Activated T-helper 1 cell treated with anti-CD3 and anti-CD28 coated beads, Interleukin-12 subunit alpha, Interleukin-12 subunit beta, Interleukin-2, Interleukin-4 antibody, amounts not matched to agents 30 ng/mL and 10 ng/mL and 1 ng/mL, durations not matched to agents 14 hours and 24 hours and 36 hours (primary cell): ENCODE measurements around the gene ELOVL5. TPM values are rescaled to one million over a fixed set of nuclear protein-coding genes. Genes with fewer than 3 reads are reported as not detected.

Source experiments
- DNase-seq: peaks from one replicate; pipeline ENCODE4 v3.0.0; 2021; ENCODE audit warnings: low spot score
- H3K27ac Mint-ChIP-seq: one replicate; pipeline ENCODE4 v1.8.0; 2021; ENCODE audit warnings: mild to moderate bottlenecking, mixed read lengths
- H3K27me3 Mint-ChIP-seq: one replicate; pipeline ENCODE4 v1.8.0; 2022; ENCODE audit warnings: mild to moderate bottlenecking, moderate library complexity, mixed read lengths; ENCODE audit not compliant: insufficient read depth
- H3K36me3 Mint-ChIP-seq: one replicate; pipeline ENCODE4 v1.8.0; 2021; ENCODE audit warnings: low read depth, mixed read lengths
- H3K4me1 Mint-ChIP-seq: one replicate; pipeline ENCODE4 v1.8.0; 2021; ENCODE audit warnings: low read depth, mixed read lengths
- H3K4me3 Mint-ChIP-seq: one replicate; pipeline ENCODE4 v1.8.0; 2021; ENCODE audit warnings: mild to moderate bottlenecking, moderate library complexity, mixed read lengths
- H3K9me3 Mint-ChIP-seq: one replicate; pipeline ENCODE4 v1.8.0; 2021; ENCODE audit warnings: mixed read lengths
- intact Hi-C: fragments of 100-400 bp; cut with micrococcal nuclease; formaldehyde crosslinking; loops from one replicate; pipeline ENCODE4 v1.15.1; 2024
- total RNA-seq: library from RNA; stranded (reverse); gene quantifications from 2 replicates; pipeline ENCODE4 v1.2.3, GENCODE V29; 2022

Gene ELOVL5
- total RNA-seq, 1 donor from 2014 or later: 121 TPM

DNA sequence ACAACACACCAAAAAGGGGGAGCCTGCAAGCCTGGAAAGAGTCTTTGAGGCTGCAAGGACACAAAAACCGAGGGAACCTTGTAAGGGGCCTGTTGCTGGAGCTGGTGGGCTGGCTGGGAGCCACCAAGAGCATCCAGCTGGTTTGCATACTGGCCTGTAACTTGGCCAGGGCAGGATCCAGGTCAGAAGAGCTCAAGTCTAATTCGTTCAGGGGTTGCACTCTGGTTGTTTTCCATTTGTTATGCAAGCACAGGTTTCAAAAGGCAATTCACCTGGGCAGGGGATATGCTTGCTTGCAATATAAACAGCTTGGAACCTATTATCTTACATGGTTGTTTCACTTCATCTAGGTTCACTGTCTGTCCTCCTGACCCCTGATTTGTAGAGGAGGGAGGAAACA is 101.8 kb downstream of the ELOVL5 start:
- intact Hi-C loops: no loop called here
- Mint-ChIP-seq H3K27ac (no peak overlapping the region), H3K9me3 (no peaks in the 10 kb centered on the region), H3K27me3 (no peaks in the 10 kb centered on the region), H3K36me3 (peaks cover under 1% of the 10 kb centered on the region), H3K4me3 (no peak overlapping the region), H3K4me1 (peaks cover 2% of the 10 kb centered on the region)
- DNase-seq: no peak

DNA sequence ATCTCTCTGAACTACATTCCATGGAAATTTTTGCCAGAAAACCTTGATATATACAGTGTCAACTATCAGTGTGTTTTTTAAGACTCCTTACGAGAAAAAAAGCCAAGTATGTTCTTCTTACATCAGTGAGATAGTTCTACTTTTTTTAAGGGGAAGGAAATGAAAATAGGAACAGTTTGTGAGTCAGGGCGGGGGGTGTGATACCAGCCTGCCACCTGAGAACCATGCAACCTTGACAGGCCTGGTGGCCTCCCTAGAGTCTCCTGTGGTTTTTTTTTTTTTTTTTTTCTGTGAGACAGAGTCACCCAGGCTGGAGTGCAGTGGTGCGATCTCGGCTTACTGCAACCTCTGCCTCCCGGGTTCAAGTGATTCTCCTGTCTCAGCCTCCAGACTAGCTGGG is 103.8 kb downstream of the ELOVL5 start:
- peaks cover 20% of the 10 kb centered on the region for H3K4me1 Mint-ChIP-seq

DNA sequence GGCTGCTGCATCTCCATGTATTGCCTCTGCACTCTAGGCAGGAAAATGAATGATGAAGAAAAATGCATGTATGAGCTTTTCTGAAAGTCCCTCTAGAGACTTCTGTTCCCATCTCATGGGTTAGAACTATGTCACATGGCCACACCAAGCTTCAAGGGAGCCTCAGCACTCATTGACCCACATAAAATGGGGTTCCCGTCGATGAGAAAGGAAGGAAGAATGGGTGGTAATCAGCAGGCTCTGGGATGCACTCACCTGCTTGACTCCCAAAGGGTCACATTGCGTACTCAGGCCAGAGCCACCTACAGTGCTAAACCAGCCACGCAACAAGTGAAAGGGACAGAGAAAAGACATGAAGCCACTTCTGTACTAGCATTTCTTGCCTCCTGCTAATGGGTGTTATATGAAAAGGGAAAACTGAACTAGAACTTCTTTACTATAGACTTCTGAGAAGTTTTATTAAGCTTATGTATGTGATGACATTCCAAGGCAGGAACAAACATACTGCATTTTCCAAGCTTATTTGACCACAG is 104.3 kb downstream of the ELOVL5 start:
- Mint-ChIP-seq H3K36me3 (no peaks in the 10 kb centered on the region), H3K27ac (no peak overlapping the region), H3K27me3 (no peaks in the 10 kb centered on the region), H3K4me3 (no peak overlapping the region), H3K4me1 (peaks cover 20% of the 10 kb centered on the region), H3K9me3 (peaks cover 5% of the 10 kb centered on the region)
- intact Hi-C loops: no loop called here
- DNase-seq: no peak

More for the DNA sequence above, 103.8 kb downstream of the ELOVL5 start:
- H3K4me3 Mint-ChIP-seq: no peak overlapping the region
- no peak for DNase-seq
- H3K27me3 Mint-ChIP-seq: no peaks in the 10 kb centered on the region
- intact Hi-C loops: no loop called here
- H3K9me3 Mint-ChIP-seq: peaks cover 5% of the 10 kb centered on the region
- no peak overlapping the region for H3K27ac Mint-ChIP-seq
- H3K36me3 Mint-ChIP-seq: no peaks in the 10 kb centered on the region

DNA sequence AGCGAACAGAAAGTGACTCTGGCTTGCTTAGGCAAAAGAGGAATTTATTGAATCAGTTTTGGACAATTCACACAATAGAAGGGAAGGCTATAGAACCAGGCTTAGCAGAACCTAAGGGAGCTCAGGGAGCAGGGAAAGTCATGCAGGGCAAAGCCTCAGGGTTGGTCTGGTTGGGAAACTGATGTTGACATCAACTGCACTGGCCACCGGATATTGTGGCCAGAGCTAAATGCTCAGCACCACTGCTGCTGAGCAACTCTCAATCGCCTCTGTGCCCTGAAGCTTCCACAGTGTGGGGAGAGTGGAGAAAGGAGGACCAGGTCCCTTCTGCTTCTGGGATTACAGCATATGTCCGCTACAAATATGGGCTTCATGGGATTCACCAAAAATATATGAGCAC is 106.8 kb downstream of the ELOVL5 start:
- Mint-ChIP-seq H3K27ac (no peak overlapping the region), H3K27me3 (no peaks in the 10 kb centered on the region), H3K4me3 (no peak overlapping the region), H3K4me1 (peaks cover 20% of the 10 kb centered on the region), H3K9me3 (peaks cover 9% of the 10 kb centered on the region), H3K36me3 (peaks cover 2% of the 10 kb centered on the region)
- intact Hi-C loops: no loop called here
- DNase-seq: no peak

DNA sequence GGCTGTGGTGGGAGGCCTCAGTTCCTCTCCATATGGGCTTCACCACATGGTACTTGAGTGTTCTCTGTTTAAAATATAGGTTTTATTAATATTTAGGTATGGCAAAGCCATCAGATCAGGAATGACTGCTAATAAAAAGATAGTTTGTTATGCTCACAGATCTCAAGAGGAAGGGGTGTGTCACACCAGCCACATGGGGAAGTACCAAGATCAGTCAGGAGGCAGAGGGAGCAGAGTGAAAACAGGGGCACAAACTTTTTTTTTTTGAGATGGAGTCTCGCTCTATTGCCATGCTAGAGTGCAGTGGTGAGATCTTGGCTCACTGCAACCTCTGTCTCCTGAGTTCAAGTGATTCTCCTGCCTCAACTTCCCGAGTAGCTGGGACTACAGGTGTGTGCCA is 108.0 kb downstream of the ELOVL5 start:
- H3K27me3 Mint-ChIP-seq: no peaks in the 10 kb centered on the region
- H3K4me1 Mint-ChIP-seq: peaks cover 28% of the 10 kb centered on the region
- H3K4me3 Mint-ChIP-seq: no peak overlapping the region
- DNase-seq: no peak
- H3K36me3 Mint-ChIP-seq: peaks cover 2% of the 10 kb centered on the region
- H3K9me3 Mint-ChIP-seq: peaks cover 9% of the 10 kb centered on the region
- no peak overlapping the region for H3K27ac Mint-ChIP-seq
- intact Hi-C loops: no loop called here

DNA sequence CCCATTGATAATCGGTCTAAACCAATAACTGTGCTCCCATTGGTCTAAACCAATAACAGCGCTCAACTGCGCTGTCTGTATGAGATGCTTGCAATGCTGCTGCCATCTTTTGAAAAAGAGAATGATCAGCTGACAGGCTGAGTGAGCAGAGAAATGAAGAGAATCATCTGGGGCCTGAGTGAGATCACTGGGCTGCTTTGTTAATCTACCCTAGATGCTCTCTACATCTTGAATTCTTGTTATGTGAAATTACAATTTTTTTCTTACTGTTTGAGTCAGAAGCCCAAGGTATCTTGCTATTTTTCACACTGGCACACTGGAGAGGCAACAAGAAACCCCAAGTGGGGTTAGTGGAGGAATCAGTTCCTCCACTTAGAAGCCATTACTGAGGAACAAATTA is 108.6 kb downstream of the ELOVL5 start:
- intact Hi-C loops: no loop called here
- Mint-ChIP-seq H3K4me1 (peaks cover 31% of the 10 kb centered on the region), H3K9me3 (peaks cover 9% of the 10 kb centered on the region), H3K4me3 (no peak overlapping the region), H3K27me3 (no peaks in the 10 kb centered on the region), H3K27ac (no peak overlapping the region), H3K36me3 (peaks cover 2% of the 10 kb centered on the region)
- no peak for DNase-seq

DNA sequence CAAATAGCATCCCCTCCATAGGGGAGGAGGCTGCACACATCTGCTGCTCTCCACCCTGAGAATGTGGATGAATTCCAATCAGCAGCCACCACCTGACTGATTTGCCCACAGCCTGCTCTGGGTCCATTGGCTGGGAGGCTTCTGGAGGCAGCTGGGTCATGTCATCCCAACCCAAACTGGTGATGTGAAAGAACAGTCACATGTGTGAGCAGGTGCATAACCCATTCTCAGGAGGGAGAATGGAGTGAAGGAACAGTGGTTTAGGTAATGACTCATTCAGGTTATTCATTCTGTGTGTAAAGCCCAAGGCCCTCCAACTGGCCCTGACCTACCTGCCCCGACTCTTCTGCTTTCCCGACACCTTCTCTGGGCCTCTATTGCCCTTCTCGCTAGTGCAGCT is 109.2 kb downstream of the ELOVL5 start:
- no peak overlapping the region for H3K4me3 Mint-ChIP-seq
- peaks cover 2% of the 10 kb centered on the region for H3K36me3 Mint-ChIP-seq
- H3K27ac Mint-ChIP-seq: no peak overlapping the region
- H3K27me3 Mint-ChIP-seq: no peaks in the 10 kb centered on the region
- intact Hi-C loops: loop anchor here (10.0 kb wide), 1 partner anchor 245 kb away; the partner anchor contains the start of gene GSTA4
- peaks cover 9% of the 10 kb centered on the region for H3K9me3 Mint-ChIP-seq
- no peak for DNase-seq
- peaks cover 31% of the 10 kb centered on the region for H3K4me1 Mint-ChIP-seq

DNA sequence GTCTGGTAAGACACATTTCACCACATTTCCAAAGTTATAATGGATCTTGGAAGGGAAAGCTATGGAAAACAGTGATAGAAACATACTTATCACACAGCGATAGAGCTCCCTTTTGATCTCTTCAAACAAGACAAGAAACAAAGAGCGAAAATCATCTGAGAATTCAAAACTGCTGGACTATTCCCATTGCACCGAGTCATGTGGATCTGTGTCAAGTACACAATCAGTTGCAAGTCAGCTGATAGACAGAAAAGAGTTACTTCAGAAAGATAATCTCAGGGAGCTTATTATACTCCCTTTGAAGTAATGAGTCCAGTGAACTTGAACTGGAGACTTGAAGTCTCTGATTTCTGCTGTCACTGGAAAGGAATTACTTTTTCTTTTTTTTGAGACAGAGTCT is 110.4 kb downstream of the ELOVL5 start:
- no peak overlapping the region for H3K4me3 Mint-ChIP-seq
- peaks cover 9% of the 10 kb centered on the region for H3K9me3 Mint-ChIP-seq
- no peak overlapping the region for H3K27ac Mint-ChIP-seq
- H3K27me3 Mint-ChIP-seq: no peaks in the 10 kb centered on the region
- peaks cover 31% of the 10 kb centered on the region for H3K4me1 Mint-ChIP-seq
- intact Hi-C loops: loop anchor here (10.0 kb wide), 1 partner anchor 244 kb away; the partner anchor contains the start of gene GSTA4
- peaks cover 2% of the 10 kb centered on the region for H3K36me3 Mint-ChIP-seq
- no peak for DNase-seq

DNA sequence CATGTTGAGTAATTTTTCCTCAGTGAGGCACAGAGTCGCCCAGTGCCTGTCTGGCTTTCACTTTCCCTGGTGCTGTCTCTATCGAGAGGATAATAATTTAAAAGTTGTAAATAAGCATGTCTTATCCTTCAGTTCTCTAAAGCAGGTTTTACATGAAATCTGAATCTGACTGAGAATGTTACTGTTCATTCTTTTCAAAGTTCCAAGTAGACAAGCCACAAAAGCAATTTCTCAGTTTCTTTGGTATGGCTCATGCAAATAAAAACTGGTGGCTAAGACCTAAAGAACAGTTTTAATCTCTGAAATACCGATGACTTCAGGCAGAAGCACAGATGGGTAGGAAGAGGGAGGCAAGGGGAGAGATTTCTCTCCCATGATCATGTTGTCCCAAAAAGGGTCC is 112.5 kb downstream of the ELOVL5 start:
- no peaks in the 10 kb centered on the region for H3K27me3 Mint-ChIP-seq
- no peak for DNase-seq
- peaks cover 2% of the 10 kb centered on the region for H3K36me3 Mint-ChIP-seq
- H3K9me3 Mint-ChIP-seq: peaks cover 9% of the 10 kb centered on the region
- H3K4me3 Mint-ChIP-seq: no peak overlapping the region
- H3K27ac Mint-ChIP-seq: no peak overlapping the region
- H3K4me1 Mint-ChIP-seq: peaks cover 31% of the 10 kb centered on the region
- intact Hi-C loops: loop anchor here (10.0 kb wide), 1 partner anchor 241 kb away; the partner anchor contains the start of gene GSTA4

DNA sequence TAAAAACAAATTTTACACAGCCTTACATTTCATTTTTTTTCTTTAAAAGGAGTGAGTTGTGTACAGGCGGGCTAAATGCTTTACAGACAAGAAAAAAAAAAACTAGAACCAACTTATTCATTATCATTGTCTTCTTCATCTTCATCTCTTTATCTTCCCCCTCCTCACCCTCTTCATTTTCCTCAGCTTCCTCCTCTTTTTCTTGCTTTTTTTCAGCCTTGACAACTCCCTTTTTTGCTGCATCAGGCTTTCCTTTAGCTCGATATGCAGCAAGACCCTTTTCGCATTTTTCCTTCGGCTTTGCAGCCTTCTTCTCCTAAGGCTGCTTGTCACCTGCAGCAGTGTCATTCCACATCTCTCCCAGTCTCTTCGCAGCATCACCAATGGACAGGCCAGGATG is 113.2 kb downstream of the ELOVL5 start:
- no peak overlapping the region for H3K4me3 Mint-ChIP-seq
- intact Hi-C loops: loop anchor here (10.0 kb wide), 1 partner anchor 241 kb away; the partner anchor contains the start of gene GSTA4
- H3K27ac Mint-ChIP-seq: no peak overlapping the region
- H3K36me3 Mint-ChIP-seq: peaks cover 2% of the 10 kb centered on the region
- H3K9me3 Mint-ChIP-seq: peaks cover 5% of the 10 kb centered on the region
- H3K27me3 Mint-ChIP-seq: no peaks in the 10 kb centered on the region
- no peak for DNase-seq
- H3K4me1 Mint-ChIP-seq: peaks cover 27% of the 10 kb centered on the region

DNA sequence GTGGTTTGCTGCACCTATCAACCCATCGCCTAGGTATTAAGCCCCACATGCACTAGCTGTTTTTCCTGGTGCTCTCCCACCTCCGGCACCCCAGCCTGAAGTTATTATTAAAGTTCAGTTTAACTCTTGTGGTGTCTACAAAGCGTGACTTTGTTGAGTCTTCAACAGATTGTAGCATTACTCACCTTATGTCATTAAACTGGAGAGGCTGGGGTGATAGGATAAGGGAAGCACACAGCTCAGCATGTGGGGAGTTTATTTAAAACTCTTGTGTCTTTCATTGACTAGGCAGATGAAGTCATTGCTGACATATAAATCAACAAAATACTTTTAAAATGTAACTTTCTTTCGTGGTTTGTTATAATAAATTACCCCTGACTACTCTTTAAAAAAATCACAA is 115.4 kb downstream of the ELOVL5 start:
- Mint-ChIP-seq H3K4me1 (peaks cover 24% of the 10 kb centered on the region), H3K9me3 (no peaks in the 10 kb centered on the region), H3K27me3 (no peaks in the 10 kb centered on the region), H3K4me3 (no peak overlapping the region), H3K36me3 (peaks cover 2% of the 10 kb centered on the region), H3K27ac (no peak overlapping the region)
- intact Hi-C loops: loop anchor here (10.0 kb wide), 1 partner anchor 239 kb away; the partner anchor contains the start of gene GSTA4
- DNase-seq: no peak

DNA sequence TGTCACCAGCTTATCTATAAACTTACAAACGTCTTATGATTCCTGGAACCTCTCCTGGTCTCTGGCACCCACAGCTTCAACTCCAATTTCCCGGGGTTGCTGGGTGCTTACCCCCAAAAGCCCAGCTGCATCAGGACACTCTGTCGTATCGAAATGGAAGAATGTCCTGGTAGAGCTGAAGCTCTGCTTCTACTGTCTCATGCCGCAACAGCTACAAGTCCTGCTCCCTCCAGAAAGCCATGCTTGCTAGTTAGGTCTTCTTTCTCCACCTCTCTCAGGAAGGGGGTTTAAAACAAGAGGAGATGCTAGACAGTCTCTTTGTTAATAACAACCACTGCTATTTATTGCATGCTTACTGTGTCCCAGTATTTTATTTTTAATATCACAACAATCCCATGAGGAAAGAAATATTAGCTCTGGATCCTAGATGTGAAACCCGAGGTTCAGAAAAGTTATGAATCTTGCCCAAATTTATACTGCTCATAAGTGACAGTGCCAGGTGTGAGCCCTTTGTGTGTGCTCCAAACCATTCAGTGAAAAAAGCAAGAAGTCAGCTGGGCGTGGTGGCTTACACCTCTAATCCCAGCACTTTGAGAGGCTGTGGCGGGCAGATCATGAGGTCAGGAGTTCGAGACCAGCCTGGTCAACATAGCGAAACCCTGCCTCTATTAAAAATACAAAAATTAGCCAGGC is 117.8 kb downstream of the ELOVL5 start:
- DNase-seq: no peak
- Mint-ChIP-seq H3K36me3 (no peaks in the 10 kb centered on the region), H3K27ac (no peak overlapping the region), H3K9me3 (no peaks in the 10 kb centered on the region), H3K4me1 (peaks cover 16% of the 10 kb centered on the region), H3K27me3 (no peaks in the 10 kb centered on the region), H3K4me3 (no peak overlapping the region)
- intact Hi-C loops: loop anchor here (1.0 to 10.0 kb wide), 3 partner anchors 76 to 236 kb away; partner anchors contain the start of gene GSTA4

DNA sequence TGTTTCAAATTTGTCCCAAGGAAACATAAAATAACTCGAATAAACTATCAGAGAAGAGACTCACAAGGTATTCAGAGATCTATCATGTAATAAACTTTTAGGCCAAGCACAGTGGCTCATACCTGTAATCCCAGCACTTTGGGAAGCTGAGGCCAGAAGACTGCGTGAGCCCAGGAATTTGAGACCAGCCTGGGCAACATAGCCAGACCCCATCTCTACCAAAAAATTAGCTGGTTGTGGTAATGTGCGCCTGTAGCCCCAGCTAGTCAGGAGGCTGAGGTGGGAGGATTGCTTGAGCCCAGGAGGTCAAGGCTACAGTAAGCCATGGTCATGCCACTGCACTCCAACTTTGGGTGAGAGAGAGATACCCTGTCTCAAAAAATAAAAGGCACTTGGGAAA is 120.9 kb downstream of the ELOVL5 start:
- DNase-seq: no peak
- Mint-ChIP-seq H3K4me3 (no peak overlapping the region), H3K36me3 (no peaks in the 10 kb centered on the region), H3K4me1 (peaks cover 12% of the 10 kb centered on the region), H3K9me3 (no peaks in the 10 kb centered on the region), H3K27ac (no peak overlapping the region), H3K27me3 (peaks cover 5% of the 10 kb centered on the region)
- intact Hi-C loops: no loop called here
